ENCODE data around the gene METTL2A. TPM values are rescaled to one million over a fixed set of nuclear protein-coding genes. Genes with fewer than 3 reads are reported as not detected.

METTL2A gene
- total RNA-seq, 1 donor from 2014 or later = 15.4 TPM

Other genes with a start within 250 kb of the METTL2A start
- not detected for gene EFCAB3, start 43.3 kb upstream of the METTL2A start, total RNA-seq
- gene TLK2, start 54.9 kb downstream of the METTL2A start, total RNA-seq = 29.9 TPM
- 23.0 TPM for gene MRC2, start 203.8 kb downstream of the METTL2A start, total RNA-seq